ENCODE measurements around the gene RND2. TPM values are rescaled to one million over a fixed set of nuclear protein-coding genes. Genes with fewer than 3 reads are reported as not detected.
"Not testable (repeated sequence)": the region's sequence is repeated elsewhere in the genome, so short reads cannot be mapped to it uniquely, and the experiment has no call there.

RND2 gene
- total and polyA plus RNA-seq, 2 experiments from 2014 or later, result 18.5 to 22.9 TPM

DNA sequence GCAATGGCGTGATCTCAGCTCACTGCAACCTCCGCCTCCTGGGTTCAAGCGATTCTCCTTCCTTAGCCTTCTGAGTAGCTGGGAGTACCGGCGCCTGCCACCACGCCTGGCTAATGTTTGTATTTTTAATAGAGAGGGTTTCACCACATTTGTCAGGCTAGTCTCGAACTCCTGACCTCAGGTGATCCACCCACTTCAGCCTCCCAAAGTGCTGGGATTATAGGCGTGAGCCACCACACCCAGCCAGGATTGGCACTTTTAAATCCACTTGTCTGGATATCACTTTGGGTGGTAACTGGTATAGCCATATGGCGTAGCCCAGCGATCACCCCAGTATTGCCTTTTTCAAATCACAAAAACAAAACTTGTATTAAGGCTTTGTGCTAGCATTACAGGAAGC, 31.1 kb upstream of the RND2 start:
- H3K36me3 ChIP-seq (ENCODE audit: insufficient read depth), result peaks cover 14% of the 10 kb centered on the region
- H3K4me1 Mint-ChIP-seq; H3K4me2 ChIP-seq; H3K27ac ChIP-seq (ENCODE audit: low read depth); H3K27me3 ChIP-seq (ENCODE audit: insufficient read depth); H3K4me3 ChIP-seq; H3K9me2 ChIP-seq (ENCODE audit: insufficient read depth); H3K4me1 ChIP-seq (ENCODE audit: insufficient read depth); H3K27ac Mint-ChIP-seq; H3K27me3 Mint-ChIP-seq (ENCODE audit: insufficient read depth, low read depth, poor library complexity); H4K20me1 ChIP-seq (replicated peaks; ENCODE audit: insufficient read depth); ATAC-seq; H3K9me3 Mint-ChIP-seq; DNase-seq (ENCODE audit: low spot score); H3K79me2 ChIP-seq (replicated peaks; ENCODE audit: insufficient read depth); H2AFZ ChIP-seq; H3K4me3 Mint-ChIP-seq: not testable (repeated sequence)
- peaks cover 53% of the 10 kb centered on the region for H3K36me3 Mint-ChIP-seq (ENCODE audit: low read depth)
- H3F3A ChIP-seq (replicated peaks; ENCODE audit: low read depth), result peaks cover 11% of the 10 kb centered on the region; the same call in 1 of the 2 replicates

DNA sequence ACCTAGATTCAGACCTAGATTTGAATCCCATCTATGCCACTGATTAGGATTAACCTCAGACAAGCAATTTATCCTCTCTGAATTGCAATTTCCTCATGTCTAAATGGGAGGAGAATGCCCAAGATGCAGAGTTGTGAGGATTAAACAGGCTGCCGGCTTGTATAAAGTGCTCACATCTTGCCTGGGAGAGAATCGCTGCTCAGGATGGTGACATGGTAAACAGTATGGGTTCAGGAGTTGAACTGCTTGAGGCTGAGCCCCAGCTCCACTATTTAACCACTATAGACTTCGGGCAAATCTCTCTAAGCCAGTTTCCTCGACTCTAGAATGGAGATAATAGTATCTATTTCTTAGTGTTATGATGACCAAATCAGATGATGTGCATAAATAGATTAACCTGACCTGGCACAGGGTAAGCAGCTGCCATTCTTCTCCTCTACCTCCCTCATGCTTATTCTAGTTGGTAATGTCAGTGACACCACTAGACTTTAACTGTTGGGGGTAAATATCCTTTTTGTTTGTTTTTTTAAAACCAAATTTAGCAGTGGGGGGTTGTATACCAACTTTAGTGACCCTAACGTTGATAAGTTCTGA, 27.5 kb upstream of the RND2 start:
- Mint-ChIP-seq H3K27ac (peak overlapping the region; percentile 99), H3K4me1 (peaks cover 15% of the 10 kb centered on the region), H3K36me3 (ENCODE audit: low read depth) (peaks cover 58% of the 10 kb centered on the region), H3K9me3 (no peaks in the 10 kb centered on the region), H3K4me3 (peak overlapping the region; percentile 98), H3K27me3 (ENCODE audit: insufficient read depth, low read depth, poor library complexity) (peaks cover 23% of the 10 kb centered on the region)
- DNase-seq (ENCODE audit: low spot score), result no peak
- Histone ChIP-seq H3K9me2 (ENCODE audit: insufficient read depth) (no peaks in the 10 kb centered on the region), H3K79me2 (replicated peaks; ENCODE audit: insufficient read depth) (peaks cover 21% of the 10 kb centered on the region), H3K4me1 (ENCODE audit: insufficient read depth) (peaks cover 13% of the 10 kb centered on the region), H4K20me1 (replicated peaks; ENCODE audit: insufficient read depth) (peaks cover 24% of the 10 kb centered on the region), H3F3A (replicated peaks; ENCODE audit: low read depth) (peaks cover 42% of the 10 kb centered on the region), H3K27me3 (ENCODE audit: insufficient read depth) (no peaks in the 10 kb centered on the region), H2AFZ (peak overlapping the region; percentile 74; the same call in 1 of the 2 replicates), H3K4me3 (peak overlapping the region; percentile 42), H3K36me3 (ENCODE audit: insufficient read depth) (peaks cover 40% of the 10 kb centered on the region), H3K27ac (ENCODE audit: low read depth) (0 out of 2 replicates have a peak overlapping the region, but pooled peaks have one; percentile 2), H3K4me2 (peak overlapping the region; percentile 69)
- ATAC-seq, result peak; percentile 4; the same call in 2 of the 3 replicates
- TF ChIP-seq CREB1 (CRISPR knock-in tag; IDR thresholded peaks at IDR 0.05; ENCODE audit: low read depth), result no peak
- no peak for TF ChIP-seq EZH2phosphoT487 (IDR thresholded peaks at IDR 0.05; ENCODE audit: unreplicated experiment)
- TF ChIP-seq, protein P1, sequence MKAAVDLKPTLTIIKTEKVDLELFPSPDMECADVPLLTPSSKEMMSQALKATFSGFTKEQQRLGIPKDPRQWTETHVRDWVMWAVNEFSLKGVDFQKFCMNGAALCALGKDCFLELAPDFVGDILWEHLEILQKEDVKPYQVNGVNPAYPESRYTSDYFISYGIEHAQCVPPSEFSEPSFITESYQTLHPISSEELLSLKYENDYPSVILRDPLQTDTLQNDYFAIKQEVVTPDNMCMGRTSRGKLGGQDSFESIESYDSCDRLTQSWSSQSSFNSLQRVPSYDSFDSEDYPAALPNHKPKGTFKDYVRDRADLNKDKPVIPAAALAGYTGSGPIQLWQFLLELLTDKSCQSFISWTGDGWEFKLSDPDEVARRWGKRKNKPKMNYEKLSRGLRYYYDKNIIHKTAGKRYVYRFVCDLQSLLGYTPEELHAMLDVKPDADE (IDR thresholded peaks at IDR 0.05), result no peak
- no peak for TF ChIP-seq ZNF114 (CRISPR knock-in tag; IDR thresholded peaks at IDR 0.05)
- no peak for TF ChIP-seq NANOG (IDR thresholded peaks at IDR 0.05; ENCODE audit: borderline replicate concordance)
- no peak for TF ChIP-seq ZNF331 (CRISPR knock-in tag; IDR thresholded peaks at IDR 0.05; ENCODE audit: low read depth)
- TF ChIP-seq POLR2AphosphoS5 (IDR thresholded peaks at IDR 0.05; ENCODE audit: low read depth), result no peak
- TF ChIP-seq, protein P2, sequence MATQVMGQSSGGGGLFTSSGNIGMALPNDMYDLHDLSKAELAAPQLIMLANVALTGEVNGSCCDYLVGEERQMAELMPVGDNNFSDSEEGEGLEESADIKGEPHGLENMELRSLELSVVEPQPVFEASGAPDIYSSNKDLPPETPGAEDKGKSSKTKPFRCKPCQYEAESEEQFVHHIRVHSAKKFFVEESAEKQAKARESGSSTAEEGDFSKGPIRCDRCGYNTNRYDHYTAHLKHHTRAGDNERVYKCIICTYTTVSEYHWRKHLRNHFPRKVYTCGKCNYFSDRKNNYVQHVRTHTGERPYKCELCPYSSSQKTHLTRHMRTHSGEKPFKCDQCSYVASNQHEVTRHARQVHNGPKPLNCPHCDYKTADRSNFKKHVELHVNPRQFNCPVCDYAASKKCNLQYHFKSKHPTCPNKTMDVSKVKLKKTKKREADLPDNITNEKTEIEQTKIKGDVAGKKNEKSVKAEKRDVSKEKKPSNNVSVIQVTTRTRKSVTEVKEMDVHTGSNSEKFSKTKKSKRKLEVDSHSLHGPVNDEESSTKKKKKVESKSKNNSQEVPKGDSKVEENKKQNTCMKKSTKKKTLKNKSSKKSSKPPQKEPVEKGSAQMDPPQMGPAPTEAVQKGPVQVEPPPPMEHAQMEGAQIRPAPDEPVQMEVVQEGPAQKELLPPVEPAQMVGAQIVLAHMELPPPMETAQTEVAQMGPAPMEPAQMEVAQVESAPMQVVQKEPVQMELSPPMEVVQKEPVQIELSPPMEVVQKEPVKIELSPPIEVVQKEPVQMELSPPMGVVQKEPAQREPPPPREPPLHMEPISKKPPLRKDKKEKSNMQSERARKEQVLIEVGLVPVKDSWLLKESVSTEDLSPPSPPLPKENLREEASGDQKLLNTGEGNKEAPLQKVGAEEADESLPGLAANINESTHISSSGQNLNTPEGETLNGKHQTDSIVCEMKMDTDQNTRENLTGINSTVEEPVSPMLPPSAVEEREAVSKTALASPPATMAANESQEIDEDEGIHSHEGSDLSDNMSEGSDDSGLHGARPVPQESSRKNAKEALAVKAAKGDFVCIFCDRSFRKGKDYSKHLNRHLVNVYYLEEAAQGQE (IDR thresholded peaks at IDR 0.05; ENCODE audit: unreplicated experiment), result no peak
- no peak for TF ChIP-seq STAT1 (IDR thresholded peaks at IDR 0.05; ENCODE audit: unreplicated experiment)
- TF ChIP-seq, protein P3, sequence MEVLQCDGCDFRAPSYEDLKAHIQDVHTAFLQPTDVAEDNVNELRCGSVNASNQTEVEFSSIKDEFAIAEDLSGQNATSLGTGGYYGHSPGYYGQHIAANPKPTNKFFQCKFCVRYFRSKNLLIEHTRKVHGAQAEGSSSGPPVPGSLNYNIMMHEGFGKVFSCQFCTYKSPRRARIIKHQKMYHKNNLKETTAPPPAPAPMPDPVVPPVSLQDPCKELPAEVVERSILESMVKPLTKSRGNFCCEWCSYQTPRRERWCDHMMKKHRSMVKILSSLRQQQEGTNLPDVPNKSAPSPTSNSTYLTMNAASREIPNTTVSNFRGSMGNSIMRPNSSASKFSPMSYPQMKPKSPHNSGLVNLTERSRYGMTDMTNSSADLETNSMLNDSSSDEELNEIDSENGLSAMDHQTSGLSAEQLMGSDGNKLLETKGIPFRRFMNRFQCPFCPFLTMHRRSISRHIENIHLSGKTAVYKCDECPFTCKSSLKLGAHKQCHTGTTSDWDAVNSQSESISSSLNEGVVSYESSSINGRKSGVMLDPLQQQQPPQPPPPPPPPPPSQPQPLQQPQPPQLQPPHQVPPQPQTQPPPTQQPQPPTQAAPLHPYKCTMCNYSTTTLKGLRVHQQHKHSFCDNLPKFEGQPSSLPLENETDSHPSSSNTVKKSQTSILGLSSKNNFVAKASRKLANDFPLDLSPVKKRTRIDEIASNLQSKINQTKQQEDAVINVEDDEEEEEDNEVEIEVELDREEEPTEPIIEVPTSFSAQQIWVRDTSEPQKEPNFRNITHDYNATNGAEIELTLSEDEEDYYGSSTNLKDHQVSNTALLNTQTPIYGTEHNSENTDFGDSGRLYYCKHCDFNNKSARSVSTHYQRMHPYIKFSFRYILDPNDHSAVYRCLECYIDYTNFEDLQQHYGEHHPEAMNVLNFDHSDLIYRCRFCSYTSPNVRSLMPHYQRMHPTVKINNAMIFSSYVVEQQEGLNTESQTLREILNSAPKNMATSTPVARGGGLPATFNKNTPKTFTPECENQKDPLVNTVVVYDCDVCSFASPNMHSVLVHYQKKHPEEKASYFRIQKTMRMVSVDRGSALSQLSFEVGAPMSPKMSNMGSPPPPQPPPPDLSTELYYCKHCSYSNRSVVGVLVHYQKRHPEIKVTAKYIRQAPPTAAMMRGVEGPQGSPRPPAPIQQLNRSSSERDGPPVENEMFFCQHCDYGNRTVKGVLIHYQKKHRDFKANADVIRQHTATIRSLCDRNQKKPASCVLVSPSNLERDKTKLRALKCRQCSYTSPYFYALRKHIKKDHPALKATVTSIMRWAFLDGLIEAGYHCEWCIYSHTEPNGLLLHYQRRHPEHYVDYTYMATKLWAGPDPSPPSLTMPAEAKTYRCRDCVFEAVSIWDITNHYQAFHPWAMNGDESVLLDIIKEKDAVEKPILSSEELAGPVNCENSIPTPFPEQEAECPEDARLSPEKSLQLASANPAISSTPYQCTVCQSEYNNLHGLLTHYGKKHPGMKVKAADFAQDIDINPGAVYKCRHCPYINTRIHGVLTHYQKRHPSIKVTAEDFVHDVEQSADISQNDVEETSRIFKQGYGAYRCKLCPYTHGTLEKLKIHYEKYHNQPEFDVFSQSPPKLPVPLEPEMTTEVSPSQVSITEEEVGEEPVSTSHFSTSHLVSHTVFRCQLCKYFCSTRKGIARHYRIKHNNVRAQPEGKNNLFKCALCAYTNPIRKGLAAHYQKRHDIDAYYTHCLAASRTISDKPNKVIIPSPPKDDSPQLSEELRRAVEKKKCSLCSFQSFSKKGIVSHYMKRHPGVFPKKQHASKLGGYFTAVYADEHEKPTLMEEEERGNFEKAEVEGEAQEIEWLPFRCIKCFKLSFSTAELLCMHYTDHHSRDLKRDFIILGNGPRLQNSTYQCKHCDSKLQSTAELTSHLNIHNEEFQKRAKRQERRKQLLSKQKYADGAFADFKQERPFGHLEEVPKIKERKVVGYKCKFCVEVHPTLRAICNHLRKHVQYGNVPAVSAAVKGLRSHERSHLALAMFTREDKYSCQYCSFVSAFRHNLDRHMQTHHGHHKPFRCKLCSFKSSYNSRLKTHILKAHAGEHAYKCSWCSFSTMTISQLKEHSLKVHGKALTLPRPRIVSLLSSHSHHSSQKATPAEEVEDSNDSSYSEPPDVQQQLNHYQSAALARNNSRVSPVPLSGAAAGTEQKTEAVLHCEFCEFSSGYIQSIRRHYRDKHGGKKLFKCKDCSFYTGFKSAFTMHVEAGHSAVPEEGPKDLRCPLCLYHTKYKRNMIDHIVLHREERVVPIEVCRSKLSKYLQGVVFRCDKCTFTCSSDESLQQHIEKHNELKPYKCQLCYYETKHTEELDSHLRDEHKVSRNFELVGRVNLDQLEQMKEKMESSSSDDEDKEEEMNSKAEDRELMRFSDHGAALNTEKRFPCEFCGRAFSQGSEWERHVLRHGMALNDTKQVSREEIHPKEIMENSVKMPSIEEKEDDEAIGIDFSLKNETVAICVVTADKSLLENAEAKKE (CRISPR knock-in tag; IDR thresholded peaks at IDR 0.05), result no peak
- no peak for TF ChIP-seq JUNB (IDR thresholded peaks at IDR 0.05; ENCODE audit: unreplicated experiment)
- TF ChIP-seq EZH2 (IDR thresholded peaks at IDR 0.05; ENCODE audit: low read depth, unreplicated experiment), result no peak

Data from GM23338 (cell line).